Measurements from ENCODE around the gene TM2D3.

Gene TM2D3

GRCh38 chr15:101679806-101680205 lies 27.6 kb upstream of the TM2D3 start:
- ATAC-seq, result no peak

GRCh38 chr15:101676921-101677329 lies 24.7 kb upstream of the TM2D3 start:
- peak; percentile 68 for ATAC-seq
- TF ChIP-seq ZFP3 (CRISPR knock-in tag; IDR thresholded peaks at IDR 0.05) (no peak), GLIS3 (CRISPR knock-in tag; IDR thresholded peaks at IDR 0.05) (no peak), TSHZ2 (CRISPR knock-in tag; IDR thresholded peaks at IDR 0.05) (no peak), TOX (CRISPR knock-in tag; IDR thresholded peaks at IDR 0.05; ENCODE audit: borderline replicate concordance) (no peak), ZNF8 (CRISPR knock-in tag; IDR thresholded peaks at IDR 0.05) (no peak), ZNF70 (CRISPR knock-in tag; IDR thresholded peaks at IDR 0.05) (no peak), ISL1 (CRISPR knock-in tag; IDR thresholded peaks at IDR 0.05) (no peak), SNAI2 (CRISPR knock-in tag; IDR thresholded peaks at IDR 0.05) (no peak), BACH2 (CRISPR knock-in tag; IDR thresholded peaks at IDR 0.05; ENCODE audit: borderline replicate concordance) (no peak), OSR1 (CRISPR knock-in tag; IDR thresholded peaks at IDR 0.05) (no peak), ZFP30 (CRISPR knock-in tag; IDR thresholded peaks at IDR 0.05) (no peak), RARB (CRISPR knock-in tag; IDR thresholded peaks at IDR 0.05) (no peak)
- TF ChIP-seq, protein P1, sequence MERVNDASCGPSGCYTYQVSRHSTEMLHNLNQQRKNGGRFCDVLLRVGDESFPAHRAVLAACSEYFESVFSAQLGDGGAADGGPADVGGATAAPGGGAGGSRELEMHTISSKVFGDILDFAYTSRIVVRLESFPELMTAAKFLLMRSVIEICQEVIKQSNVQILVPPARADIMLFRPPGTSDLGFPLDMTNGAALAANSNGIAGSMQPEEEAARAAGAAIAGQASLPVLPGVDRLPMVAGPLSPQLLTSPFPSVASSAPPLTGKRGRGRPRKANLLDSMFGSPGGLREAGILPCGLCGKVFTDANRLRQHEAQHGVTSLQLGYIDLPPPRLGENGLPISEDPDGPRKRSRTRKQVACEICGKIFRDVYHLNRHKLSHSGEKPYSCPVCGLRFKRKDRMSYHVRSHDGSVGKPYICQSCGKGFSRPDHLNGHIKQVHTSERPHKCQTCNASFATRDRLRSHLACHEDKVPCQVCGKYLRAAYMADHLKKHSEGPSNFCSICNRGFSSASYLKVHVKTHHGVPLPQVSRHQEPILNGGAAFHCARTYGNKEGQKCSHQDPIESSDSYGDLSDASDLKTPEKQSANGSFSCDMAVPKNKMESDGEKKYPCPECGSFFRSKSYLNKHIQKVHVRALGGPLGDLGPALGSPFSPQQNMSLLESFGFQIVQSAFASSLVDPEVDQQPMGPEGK (CRISPR knock-in tag; IDR thresholded peaks at IDR 0.05; ENCODE audit: borderline replicate concordance), result no peak
- TF ChIP-seq, protein P2, sequence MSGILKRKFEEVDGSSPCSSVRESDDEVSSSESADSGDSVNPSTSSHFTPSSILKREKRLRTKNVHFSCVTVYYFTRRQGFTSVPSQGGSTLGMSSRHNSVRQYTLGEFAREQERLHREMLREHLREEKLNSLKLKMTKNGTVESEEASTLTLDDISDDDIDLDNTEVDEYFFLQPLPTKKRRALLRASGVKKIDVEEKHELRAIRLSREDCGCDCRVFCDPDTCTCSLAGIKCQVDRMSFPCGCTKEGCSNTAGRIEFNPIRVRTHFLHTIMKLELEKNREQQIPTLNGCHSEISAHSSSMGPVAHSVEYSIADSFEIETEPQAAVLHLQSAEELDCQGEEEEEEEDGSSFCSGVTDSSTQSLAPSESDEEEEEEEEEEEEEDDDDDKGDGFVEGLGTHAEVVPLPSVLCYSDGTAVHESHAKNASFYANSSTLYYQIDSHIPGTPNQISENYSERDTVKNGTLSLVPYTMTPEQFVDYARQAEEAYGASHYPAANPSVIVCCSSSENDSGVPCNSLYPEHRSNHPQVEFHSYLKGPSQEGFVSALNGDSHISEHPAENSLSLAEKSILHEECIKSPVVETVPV (CRISPR knock-in tag; IDR thresholded peaks at IDR 0.05), result no peak

More at GRCh38 chr15:101679806-101680205, 27.6 kb upstream of the TM2D3 start:
- TF ChIP-seq ZFP3 (CRISPR knock-in tag; IDR thresholded peaks at IDR 0.05) (no peak), PPARA (CRISPR knock-in tag; IDR thresholded peaks at IDR 0.05; ENCODE audit: borderline replicate concordance) (no peak), ESRRG (CRISPR knock-in tag; IDR thresholded peaks at IDR 0.05) (no peak), BACH2 (CRISPR knock-in tag; IDR thresholded peaks at IDR 0.05; ENCODE audit: borderline replicate concordance) (no peak), ZNF565 (CRISPR knock-in tag; conservative IDR thresholded peaks at IDR 0.05; ENCODE audit: low read depth) (no peak), ZFP30 (CRISPR knock-in tag; IDR thresholded peaks at IDR 0.05) (no peak), ARNTL (CRISPR knock-in tag; IDR thresholded peaks at IDR 0.05; ENCODE audit: borderline replicate concordance, low read depth) (no peak), GLIS3 (CRISPR knock-in tag; IDR thresholded peaks at IDR 0.05) (no peak), CSDC2 (CRISPR knock-in tag; IDR thresholded peaks at IDR 0.05) (no peak), ISL1 (CRISPR knock-in tag; IDR thresholded peaks at IDR 0.05) (no peak), OSR1 (CRISPR knock-in tag; IDR thresholded peaks at IDR 0.05) (no peak), TOX (CRISPR knock-in tag; IDR thresholded peaks at IDR 0.05; ENCODE audit: borderline replicate concordance) (no peak), TSHZ2 (CRISPR knock-in tag; IDR thresholded peaks at IDR 0.05) (no peak), SNAI2 (CRISPR knock-in tag; IDR thresholded peaks at IDR 0.05) (no peak), CREB5 (CRISPR knock-in tag; IDR thresholded peaks at IDR 0.05; ENCODE audit: low read depth) (no peak)
- TF ChIP-seq, protein P2 (CRISPR knock-in tag; IDR thresholded peaks at IDR 0.05), result no peak
- TF ChIP-seq, protein P1 (CRISPR knock-in tag; IDR thresholded peaks at IDR 0.05; ENCODE audit: borderline replicate concordance), result no peak
